Panc1 (cell line): ENCODE data around the gene RNF186.

Source experiments
- CTCF ChIP-seq: fragments of 450-650 bp; IDR thresholded peaks from 2 replicates; pipeline ENCODE4 v1.5.1; 2017; ENCODE audit warnings: mild to moderate bottlenecking
- REST ChIP-seq, 2 experiments: IDR thresholded peaks; 2 replicates each; pipeline ENCODE4 v1.6.1; 2011 to 2012; ENCODE audit warnings: low read depth in 2 of 2, control low read depth in 1 of 2, low read length in 1 of 2, mild to moderate bottlenecking in 1 of 2, moderate library complexity in 1 of 2; ENCODE audit not compliant: insufficient read depth in 1 of 2
- SIN3A ChIP-seq: IDR thresholded peaks from 2 replicates; pipeline ENCODE4 v1.6.1; 2012; ENCODE audit warnings: low read depth, mild to moderate bottlenecking, low read length, moderate library complexity, borderline replicate concordance; ENCODE audit not compliant: insufficient read depth
- TCF7L2 ChIP-seq: IDR thresholded peaks from 2 replicates; pipeline ENCODE4 v1.6.1; 2011; ENCODE audit warnings: mild to moderate bottlenecking, low read depth, low read length, inconsistent platforms

GRCh38 chr1:19792237-19793002 lies 22.7 kb downstream of the RNF186 start:
- TF ChIP-seq REST (IDR thresholded peaks at IDR 0.05; ENCODE audit: insufficient read depth in 1 of 2, low read depth in 2 of 2, low read length in 1 of 2): no peak
- no peak for TF ChIP-seq CTCF
- no peak for TF ChIP-seq SIN3A
- no peak for TF ChIP-seq TCF7L2
